ENCODE data around the gene SLC25A10.

SLC25A10 gene

GRCh38 chr17:81723651-81724209 lies 11.6 kb downstream of the SLC25A10 start:
- TF ChIP-seq ZNF341 (tag by site-specific recombination; IDR thresholded peaks at IDR 0.05; ENCODE audit: low read depth) (peak; percentile 33; the same call in 1 of the 2 replicates), ZNF600 (tag by site-specific recombination; IDR thresholded peaks at IDR 0.05) (peak; percentile 99), MYNN (tag by site-specific recombination; IDR thresholded peaks at IDR 0.05; ENCODE audit: borderline replicate concordance) (no peak), ZNF76 (tag by site-specific recombination; IDR thresholded peaks at IDR 0.05; ENCODE audit: borderline replicate concordance, low read depth) (peak; percentile 36; the same call in 1 of the 2 replicates), ZNF670 (tag by site-specific recombination; IDR thresholded peaks at IDR 0.05; ENCODE audit: low read depth) (no peak), KLF1 (tag by site-specific recombination; IDR thresholded peaks at IDR 0.05) (peak; percentile 71), ZBTB8A (tag by site-specific recombination; IDR thresholded peaks at IDR 0.05) (peak; percentile 49; the same call in 1 of the 2 replicates), ZNF121 (tag by site-specific recombination; IDR thresholded peaks at IDR 0.05) (peak; percentile 99), ZFP3 (tag by site-specific recombination; IDR thresholded peaks at IDR 0.05; ENCODE audit: low read depth) (no peak), SP2 (tag by site-specific recombination; IDR thresholded peaks at IDR 0.05) (no peak), PRDM1 (tag by site-specific recombination; IDR thresholded peaks at IDR 0.05) (peak; percentile 2), KLF16 (tag by site-specific recombination; IDR thresholded peaks at IDR 0.05) (peak; percentile 32; the same call in 1 of the 2 replicates), ZEB2 (tag by site-specific recombination; IDR thresholded peaks at IDR 0.05) (0 out of 2 replicates have a peak, but pooled peaks have one; percentile 20), SP7 (tag by site-specific recombination; IDR thresholded peaks at IDR 0.05) (peak; percentile 58), KLF9 (tag by site-specific recombination; IDR thresholded peaks at IDR 0.05; ENCODE audit: low read depth) (peak; percentile 78)
- TF ChIP-seq, protein P1, sequence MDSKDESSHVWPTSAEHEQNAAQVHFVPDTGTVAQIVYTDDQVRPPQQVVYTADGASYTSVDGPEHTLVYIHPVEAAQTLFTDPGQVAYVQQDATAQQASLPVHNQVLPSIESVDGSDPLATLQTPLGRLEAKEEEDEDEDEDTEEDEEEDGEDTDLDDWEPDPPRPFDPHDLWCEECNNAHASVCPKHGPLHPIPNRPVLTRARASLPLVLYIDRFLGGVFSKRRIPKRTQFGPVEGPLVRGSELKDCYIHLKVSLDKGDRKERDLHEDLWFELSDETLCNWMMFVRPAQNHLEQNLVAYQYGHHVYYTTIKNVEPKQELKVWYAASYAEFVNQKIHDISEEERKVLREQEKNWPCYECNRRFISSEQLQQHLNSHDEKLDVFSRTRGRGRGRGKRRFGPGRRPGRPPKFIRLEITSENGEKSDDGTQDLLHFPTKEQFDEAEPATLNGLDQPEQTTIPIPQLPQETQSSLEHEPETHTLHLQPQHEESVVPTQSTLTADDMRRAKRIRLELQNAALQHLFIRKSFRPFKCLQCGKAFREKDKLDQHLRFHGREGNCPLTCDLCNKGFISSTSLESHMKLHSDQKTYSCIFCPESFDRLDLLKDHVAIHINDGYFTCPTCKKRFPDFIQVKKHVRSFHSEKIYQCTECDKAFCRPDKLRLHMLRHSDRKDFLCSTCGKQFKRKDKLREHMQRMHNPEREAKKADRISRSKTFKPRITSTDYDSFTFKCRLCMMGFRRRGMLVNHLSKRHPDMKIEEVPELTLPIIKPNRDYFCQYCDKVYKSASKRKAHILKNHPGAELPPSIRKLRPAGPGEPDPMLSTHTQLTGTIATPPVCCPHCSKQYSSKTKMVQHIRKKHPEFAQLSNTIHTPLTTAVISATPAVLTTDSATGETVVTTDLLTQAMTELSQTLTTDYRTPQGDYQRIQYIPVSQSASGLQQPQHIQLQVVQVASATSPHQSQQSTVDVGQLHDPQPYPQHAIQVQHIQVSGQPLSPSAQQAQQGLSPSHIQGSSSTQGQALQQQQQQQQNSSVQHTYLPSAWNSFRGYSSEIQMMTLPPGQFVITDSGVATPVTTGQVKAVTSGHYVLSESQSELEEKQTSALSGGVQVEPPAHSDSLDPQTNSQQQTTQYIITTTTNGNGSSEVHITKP (tag by site-specific recombination; IDR thresholded peaks at IDR 0.05) = peak; percentile 35; the same call in 1 of the 2 replicates
- H3K4me3 ChIP-seq (ENCODE audit: low read depth, low read length) = no peak overlapping the region
- CTCF ChIA-PET = no interaction called here
- H3K36me3 ChIP-seq (ENCODE audit: control insufficient read depth in 2 of 2, insufficient read depth in 1 of 2, low read length in 2 of 2) = peaks cover 0 to 18% of the 10 kb centered on the region in 2 experiments; a peak in 2 of 3 replicates
- H3K4me1 ChIP-seq (ENCODE audit: control insufficient read depth, insufficient read depth, low read length) = peaks cover 5% of the 10 kb centered on the region
- no peaks in the 10 kb centered on the region for H3K9me3 ChIP-seq (ENCODE audit: control insufficient read depth, insufficient read depth, low read depth, low read length)
- POLR2A ChIA-PET = interaction anchor here (1.1 to 6.5 kb wide), 4 partner anchors 11 to 372 kb away, joined by 5 to 55 read pairs (median 11); partner anchors contain the start of genes MRPL12 and SLC25A10
- no peak overlapping the region for H3K27ac ChIP-seq (ENCODE audit: extremely low read depth, low read depth, low read length)

DNA sequence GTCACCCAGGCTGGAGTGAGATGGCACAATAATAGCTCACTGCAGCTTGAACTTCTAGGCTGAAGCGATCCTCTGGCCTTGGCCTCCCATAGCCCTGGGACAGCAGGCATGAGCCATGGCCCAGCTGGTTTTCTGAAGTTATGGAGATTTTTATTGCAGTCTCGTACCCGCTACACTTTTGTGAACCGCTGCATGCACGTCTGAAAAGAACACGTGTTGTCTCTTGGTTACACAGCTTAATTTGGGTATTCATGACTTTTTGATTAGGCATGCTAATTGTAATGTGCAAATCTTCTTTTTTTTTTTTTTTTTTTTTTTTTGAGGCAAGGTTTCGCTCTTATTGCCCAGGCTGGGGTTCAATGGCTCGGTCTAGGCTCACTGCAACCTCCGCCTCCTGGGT lies 13.4 kb downstream of the SLC25A10 start:
- H3K9me3 ChIP-seq (ENCODE audit: control insufficient read depth, insufficient read depth, low read depth, low read length) = no peaks in the 10 kb centered on the region
- ChIA-PET POLR2A (interaction anchor here (0.6 to 6.5 kb wide), 12 partner anchors 8 to 561 kb away, joined by 3 to 55 read pairs (median 4); partner anchors contain the start of genes ARL16, CCDC137, CENPX and HGS), CTCF (interaction anchor here (0.6 to 2.2 kb wide), 3 partner anchors 10 to 170 kb away, joined by 3 to 6 read pairs (median 5); no protein-coding TSS in a partner anchor)
- no peak overlapping the region for H3K27ac ChIP-seq (ENCODE audit: extremely low read depth, low read depth, low read length)
- TF ChIP-seq ZNF544 (tag by site-specific recombination; IDR thresholded peaks at IDR 0.05) = no peak
- no peak overlapping the region for H3K4me3 ChIP-seq (ENCODE audit: low read depth, low read length)
- H3K36me3 ChIP-seq (ENCODE audit: control insufficient read depth in 2 of 2, insufficient read depth in 1 of 2, low read length in 2 of 2) = peaks cover 0 to 4% of the 10 kb centered on the region in 2 experiments; a peak in 1 of 3 replicates
- H3K4me1 ChIP-seq (ENCODE audit: control insufficient read depth, insufficient read depth, low read length) = peaks cover 5% of the 10 kb centered on the region

- Histone ChIP-seq H3K9me3 (ENCODE audit: control insufficient read depth, insufficient read depth, low read depth, low read length) (no peaks in the 10 kb centered on the region), H3K27ac (ENCODE audit: extremely low read depth, low read depth, low read length) (no peak overlapping the region), H3K36me3 (ENCODE audit: control insufficient read depth in 2 of 2, insufficient read depth in 1 of 2, low read length in 2 of 2) (peaks cover 0 to 2% of the 10 kb centered on the region in 2 experiments; a peak in 1 of 3 replicates), H3K4me1 (ENCODE audit: control insufficient read depth, insufficient read depth, low read length) (peaks cover 5% of the 10 kb centered on the region), H3K4me3 (ENCODE audit: low read depth, low read length) (no peak overlapping the region)
- ChIA-PET CTCF (interaction anchor here (0.6 to 2.2 kb wide), 3 partner anchors 10 to 170 kb away, joined by 3 to 6 read pairs (median 5); no protein-coding TSS in a partner anchor), POLR2A (interaction anchor here (0.7 to 6.5 kb wide), 4 partner anchors 9 to 69 kb away, joined by 3 to 55 read pairs (median 6); partner anchors contain the start of genes MRPL12 and SLC25A10)
- TF ChIP-seq ZNF48 (tag by site-specific recombination; IDR thresholded peaks at IDR 0.05) = no peak
- TF ChIP-seq PRDM4 (tag by site-specific recombination; IDR thresholded peaks at IDR 0.05) = no peak
- TF ChIP-seq ZNF555 (tag by site-specific recombination; conservative IDR thresholded peaks at IDR 0.05) = no peak
- TF ChIP-seq ZNF423 (tag by site-specific recombination; IDR thresholded peaks at IDR 0.05) = no peak
- TF ChIP-seq ZNF707 (tag by site-specific recombination; IDR thresholded peaks at IDR 0.05) = no peak
- no peak for TF ChIP-seq ZNF239 (tag by site-specific recombination; IDR thresholded peaks at IDR 0.05)
- no peak for TF ChIP-seq ZNF416 (tag by site-specific recombination; IDR thresholded peaks at IDR 0.05)
- TF ChIP-seq HOXA7 (CRISPR knock-in tag; IDR thresholded peaks at IDR 0.05; ENCODE audit: borderline replicate concordance) = no peak
These were observed 13.9 kb downstream of the SLC25A10 start for GRCh38 chr17:81726004-81726403.
